Uterus (tissue), 4 donors: Measurements from ENCODE around the gene C22orf31. TPM values are rescaled to one million over a fixed set of nuclear protein-coding genes. Genes with fewer than 3 reads are reported as not detected.

Source experiments
- DNase-seq, 2 donors: peaks; one replicate each; pipeline ENCODE4 v3.0.0-alpha.2; 2019 to 2020
- H3K27ac ChIP-seq, 2 donors: fragments of 200-600 bp; sonication (generic); 1 replicate in 1 of 2; 2 replicates in 1 of 2; pipeline ENCODE4 v1.5.1; 2016 to 2018
- H3K27me3 ChIP-seq, 2 donors: fragments of 200-600 bp; sonication (generic); one replicate each; pipeline ENCODE4 v1.5.1; 2018 to 2019; ENCODE audit warnings: control low read depth in 1 of 2
- H3K36me3 ChIP-seq, 2 donors: fragments of 200-600 bp; sonication (generic); one replicate each; pipeline ENCODE4 v1.5.1; 2019; ENCODE audit warnings: control low read depth in 1 of 2
- H3K4me1 ChIP-seq, 2 donors: fragments of 200-600 bp; sonication (generic); one replicate each; pipeline ENCODE4 v1.5.1; 2018 to 2019; ENCODE audit warnings: control low read depth in 1 of 2
- H3K4me3 ChIP-seq, 2 donors: fragments of 200-600 bp; sonication (generic); 1 replicate in 1 of 2; 2 replicates in 1 of 2; pipeline ENCODE4 v1.5.1; 2018 to 2019; ENCODE audit warnings: mild to moderate bottlenecking in 1 of 2
- H3K9me3 ChIP-seq, 2 donors: fragments of 200-600 bp; sonication (generic); one replicate each; pipeline ENCODE4 v1.5.1; 2019; ENCODE audit warnings: control low read depth in 1 of 2
- POLR2A ChIP-seq, 2 donors: fragments of 450-650 bp; IDR thresholded peaks; one replicate each; pipeline ENCODE4 v1.6.1; 2016; ENCODE audit warnings: antibody characterized with exemption in 2 of 2, mild to moderate bottlenecking in 1 of 2, moderate library complexity in 1 of 2
- intact Hi-C: fragments of 100-400 bp; cut with DNase I; formaldehyde crosslinking; loops from one replicate; pipeline ENCODE4 v1.15.1; 2023; ENCODE audit warnings: low total_unique reads
- total RNA-seq, 4 donors: library from RNA; depleted of rRNA in 3 of 4; stranded (reverse); fragments of >200 nt in 3 of 4; gene quantifications; one replicate each; pipeline versions ENCODE4 v1.1.0 to v1.2.4, GENCODE V29; 2014 to 2023
- donor health status: DM: yes; HTN: yes; CAD: no.

Gene C22orf31
- total RNA-seq, 4 donors from 2014 or later, result not detected

DNA sequence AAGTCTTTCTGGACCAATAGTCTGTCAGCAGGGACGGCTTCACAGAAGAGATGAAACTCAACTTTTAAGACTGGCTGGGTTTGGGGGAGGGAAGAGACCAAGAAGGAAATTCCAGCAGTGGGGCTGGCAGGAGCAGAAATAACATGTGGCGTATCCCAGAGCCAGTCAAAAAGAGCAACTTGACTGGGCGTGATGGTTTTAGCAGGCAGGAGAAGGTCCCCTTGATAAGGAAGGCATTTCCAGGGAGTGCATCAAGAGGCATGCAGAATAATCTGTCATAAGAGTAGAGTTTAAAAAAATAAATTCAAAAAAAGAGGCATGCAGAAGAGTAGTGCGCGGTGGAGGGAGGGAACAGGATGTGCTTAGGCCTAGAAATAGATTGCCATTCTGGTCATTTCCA lies 52.5 kb downstream of the C22orf31 start:
- H3K27ac ChIP-seq, result peak overlapping the region in 1 of 2 donors; percentile 43
- intact Hi-C loops, result no loop called here

More for the DNA sequence above, 52.5 kb downstream of the C22orf31 start:
- no peaks in the 10 kb centered on the region for H3K27me3 ChIP-seq
- H3K4me1 ChIP-seq, result peaks cover 0 to 5% of the 10 kb centered on the region in 2 donors
- H3K4me3 ChIP-seq, result no peak overlapping the region
- H3K36me3 ChIP-seq, result no peaks in the 10 kb centered on the region
- H3K9me3 ChIP-seq, result no peaks in the 10 kb centered on the region
- DNase-seq, result no peak
- TF ChIP-seq POLR2A (IDR thresholded peaks at IDR 0.05), result no peak

Other genes with a start within 250 kb of the C22orf31 start
- gene ZNRF3, start 178.3 kb downstream of the C22orf31 start, total RNA-seq, result 10 to 100 TPM in 2 of 4 donors, 1 to 10 TPM in 2; 6.1 to 23.2 (median 12.0) TPM
- 10 to 100 TPM in 3 of 4 donors, 1 to 10 TPM in 1; 5.9 to 25.1 (median 10.2) TPM for gene KREMEN1, start 11.2 kb upstream of the C22orf31 start, total RNA-seq
- 10 to 100 TPM in 2 of 4 donors, 1 to 10 TPM in 1, under 1 TPM in 1; under 0.01 to 30.0 (median 10.2) TPM for gene EMID1, start 144.1 kb upstream of the C22orf31 start, total RNA-seq
- gene RHBDD3, start 206.2 kb upstream of the C22orf31 start, total RNA-seq, result 10 to 100 TPM in 3 of 4 donors, 1 to 10 TPM in 1; 6.5 to 46.6 (median 26.1) TPM
- gene EWSR1, start 206.4 kb upstream of the C22orf31 start, total RNA-seq, result 100 to 1,000 TPM; 120 to 221 (median 137) TPM
- gene GAS2L1, start 244.8 kb upstream of the C22orf31 start, total RNA-seq, result 10 to 100 TPM in 2 of 4 donors, 1 to 10 TPM in 2; 2.4 to 29.6 (median 11.9) TPM